Neural progenitor cell (in vitro differentiated cells): ENCODE measurements around the gene WDR77. TPM values are rescaled to one million over a fixed set of nuclear protein-coding genes. Genes with fewer than 3 reads are reported as not detected.

Experiments
- DNase-seq: peaks from one replicate; pipeline ENCODE4 v3.0.0-alpha.2; 2016; ENCODE audit warnings: low spot score
- H2AFZ ChIP-seq: fragments of 200-600 bp; sonication (generic); replicated peaks from 2 replicates; pipeline ENCODE4 v1.6.1; 2016; ENCODE audit warnings: antibody characterized with exemption
- H3F3A ChIP-seq: fragments of 200-600 bp; sonication (generic); 2 replicates; pipeline ENCODE4 v1.6.1; 2016; ENCODE audit warnings: antibody characterized with exemption, low read depth
- H3K27ac ChIP-seq: fragments of 200-600 bp; sonication (generic); 2 replicates; pipeline ENCODE4 v1.5.1; 2016; ENCODE audit warnings: mild to moderate bottlenecking
- H3K27me3 ChIP-seq: fragments of 200-600 bp; sonication (generic); 2 replicates; pipeline ENCODE4 v1.6.1; 2016; ENCODE audit warnings: mild to moderate bottlenecking, moderate library complexity
- H3K36me3 ChIP-seq: fragments of 200-600 bp; sonication (generic); 2 replicates; pipeline ENCODE4 v1.5.1; 2016
- H3K4me1 ChIP-seq: fragments of 200-600 bp; sonication (generic); 2 replicates; pipeline ENCODE4 v1.6.1; 2016; ENCODE audit warnings: mixed run types
- H3K4me2 ChIP-seq: fragments of 200-600 bp; sonication (generic); 2 replicates; pipeline ENCODE4 v1.6.1; 2016
- H3K4me3 ChIP-seq: fragments of 200-600 bp; sonication (generic); 2 replicates; pipeline ENCODE4 v1.5.1; 2016
- H3K79me2 ChIP-seq: fragments of 200-600 bp; sonication (generic); 2 replicates; pipeline ENCODE4 v1.6.1; 2016; ENCODE audit warnings: low read depth
- H3K9ac ChIP-seq: fragments of 200-600 bp; sonication (generic); 2 replicates; pipeline ENCODE4 v1.6.1; 2016
- H3K9me3 ChIP-seq: fragments of 200-600 bp; sonication (generic); 2 replicates; pipeline ENCODE4 v1.5.1; 2016; ENCODE audit warnings: low read depth
- H4K20me1 ChIP-seq: fragments of 200-600 bp; sonication (generic); 2 replicates; pipeline ENCODE4 v1.6.1; 2016; ENCODE audit warnings: low read depth
- H3K27ac Mint-ChIP-seq: 3 replicates; pipeline ENCODE4 v1.8.0; 2021; ENCODE audit warnings: mixed read lengths
- H3K27me3 Mint-ChIP-seq: 2 replicates; pipeline ENCODE4 v1.8.0; 2022; ENCODE audit warnings: low read depth, mild to moderate bottlenecking, inconsistent platforms, moderate library complexity, mixed read lengths; ENCODE audit not compliant: insufficient read depth
- H3K36me3 Mint-ChIP-seq: 3 replicates; pipeline ENCODE4 v1.8.0; 2021; ENCODE audit warnings: mixed read lengths
- H3K4me1 Mint-ChIP-seq: 3 replicates; pipeline ENCODE4 v1.8.0; 2021; ENCODE audit warnings: mixed read lengths
- H3K4me3 Mint-ChIP-seq: 3 replicates; pipeline ENCODE4 v1.8.0; 2021; ENCODE audit warnings: mild to moderate bottlenecking, moderate library complexity, mixed read lengths
- H3K9me3 Mint-ChIP-seq: 3 replicates; pipeline ENCODE4 v1.8.0; 2020; ENCODE audit warnings: mixed read lengths
- CTCF ChIP-seq: fragments of 200-600 bp; sonication (generic); IDR thresholded peaks from 2 replicates; pipeline ENCODE4 v1.5.1; 2017; ENCODE audit warnings: antibody characterized with exemption, mild to moderate bottlenecking
- EZH2 ChIP-seq: fragments of 200-600 bp; sonication (generic); IDR thresholded peaks from 2 replicates; pipeline ENCODE4 v1.6.1; 2017; ENCODE audit warnings: antibody characterized with exemption, mild to moderate bottlenecking, moderate library complexity
- EZH2phosphoT487 ChIP-seq: fragments of 200-600 bp; sonication (generic); IDR thresholded peaks from 2 replicates; pipeline ENCODE4 v1.6.1; 2017; ENCODE audit warnings: antibody characterized with exemption
- total RNA-seq: library from RNA; depleted of rRNA; stranded (reverse); fragments of >200 nt; gene quantifications from 2 replicates; pipeline ENCODE4 v1.2.3, GENCODE V29; 2015; ENCODE audit warnings: low replicate concordance

The WDR77 gene
- total RNA-seq, 1 donor from 2014 or later, result 73.3 TPM

GRCh38 chr1:111442457-111442856, 6.6 kb downstream of the WDR77 start:
- Histone ChIP-seq H3K4me2 (no peak overlapping the region), H3K9ac (no peak overlapping the region), H3K27me3 (no peaks in the 10 kb centered on the region), H4K20me1 (peaks cover 3% of the 10 kb centered on the region), H3K9me3 (no peaks in the 10 kb centered on the region), H3K36me3 (peaks cover 6% of the 10 kb centered on the region), H3K79me2 (peaks cover 18% of the 10 kb centered on the region), H2AFZ (no peak overlapping the region), H3F3A (no peaks in the 10 kb centered on the region), H3K27ac (no peak overlapping the region), H3K4me3 (no peak overlapping the region), H3K4me1 (no peaks in the 10 kb centered on the region)
- Mint-ChIP-seq H3K9me3 (no peaks in the 10 kb centered on the region), H3K4me1 (peaks cover 1% of the 10 kb centered on the region), H3K4me3 (no peak overlapping the region), H3K27me3 (no peaks in the 10 kb centered on the region), H3K36me3 (peaks cover 21% of the 10 kb centered on the region), H3K27ac (no peak overlapping the region)
- TF ChIP-seq EZH2 (no peak), CTCF (no peak), EZH2phosphoT487 (no peak)
- DNase-seq, result no peak

DNA sequence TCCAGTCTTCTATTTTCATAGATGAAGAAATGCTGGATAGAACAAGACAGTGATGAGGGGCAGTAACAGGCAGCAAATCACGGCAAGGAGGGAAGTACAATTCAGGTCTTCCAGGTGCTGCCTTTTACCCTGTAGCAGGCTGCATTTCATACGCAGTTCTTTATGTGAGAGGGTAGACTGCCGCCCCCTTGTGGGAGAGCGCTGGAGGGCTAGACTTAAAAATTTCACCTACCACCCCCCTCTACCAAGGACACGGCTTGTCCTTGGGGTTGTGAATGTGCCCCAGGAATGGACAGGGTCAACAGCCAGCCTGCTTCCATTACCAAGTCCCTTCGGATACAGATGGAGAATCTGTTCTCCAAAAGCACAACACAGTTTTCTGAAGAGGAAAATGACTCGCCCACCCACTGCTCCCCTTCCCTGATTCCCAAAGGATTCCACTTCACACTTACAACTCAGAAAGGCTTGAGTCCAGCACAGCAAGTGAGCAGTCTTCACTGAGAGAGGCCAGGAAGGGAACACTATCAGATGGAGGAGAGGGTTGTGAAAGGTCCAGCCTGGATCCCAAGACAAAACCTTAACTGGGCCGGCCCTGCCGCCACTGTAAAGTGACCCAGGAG, 7.4 kb downstream of the WDR77 start:
- Mint-ChIP-seq H3K27ac (no peak overlapping the region), H3K36me3 (peaks cover 21% of the 10 kb centered on the region), H3K27me3 (no peaks in the 10 kb centered on the region), H3K4me1 (no peaks in the 10 kb centered on the region), H3K4me3 (no peak overlapping the region), H3K9me3 (no peaks in the 10 kb centered on the region)
- DNase-seq, result peak; percentile 68
- H3K9ac ChIP-seq, result no peak overlapping the region
- H3K4me1 ChIP-seq, result no peaks in the 10 kb centered on the region
- no peaks in the 10 kb centered on the region for H3F3A ChIP-seq
- H3K4me2 ChIP-seq, result no peak overlapping the region
- TF ChIP-seq EZH2phosphoT487 (no peak), CTCF (peak; percentile 76)
- no peaks in the 10 kb centered on the region for H3K9me3 ChIP-seq
- peaks cover 6% of the 10 kb centered on the region for H3K36me3 ChIP-seq
- no peak overlapping the region for H2AFZ ChIP-seq
- peaks cover 10% of the 10 kb centered on the region for H3K79me2 ChIP-seq
- H3K27me3 ChIP-seq, result no peaks in the 10 kb centered on the region
- H3K4me3 ChIP-seq, result no peak overlapping the region
- H3K27ac ChIP-seq, result no peak overlapping the region
- no peaks in the 10 kb centered on the region for H4K20me1 ChIP-seq

GRCh38 chr1:111439461-111440351, 9.3 kb downstream of the WDR77 start:
- no peaks in the 10 kb centered on the region for H3K4me1 ChIP-seq
- H3K36me3 Mint-ChIP-seq, result peaks cover 21% of the 10 kb centered on the region
- no peak overlapping the region for H3K4me3 Mint-ChIP-seq
- no peaks in the 10 kb centered on the region for H4K20me1 ChIP-seq
- H3K27me3 Mint-ChIP-seq, result no peaks in the 10 kb centered on the region
- no peaks in the 10 kb centered on the region for H3K9me3 ChIP-seq
- H3K79me2 ChIP-seq, result no peaks in the 10 kb centered on the region
- H3K36me3 ChIP-seq, result peaks cover 6% of the 10 kb centered on the region
- no peaks in the 10 kb centered on the region for H3K27me3 ChIP-seq
- no peaks in the 10 kb centered on the region for H3F3A ChIP-seq
- no peak overlapping the region for H3K27ac Mint-ChIP-seq
- no peak for TF ChIP-seq EZH2
- TF ChIP-seq CTCF, result no peak
- no peak for TF ChIP-seq EZH2phosphoT487
- H3K27ac ChIP-seq, result no peak overlapping the region
- H3K9me3 Mint-ChIP-seq, result no peaks in the 10 kb centered on the region
- DNase-seq, result no peak
- H3K9ac ChIP-seq, result no peak overlapping the region
- H2AFZ ChIP-seq, result no peak overlapping the region
- no peaks in the 10 kb centered on the region for H3K4me1 Mint-ChIP-seq
- H3K4me3 ChIP-seq, result no peak overlapping the region
- H3K4me2 ChIP-seq, result no peak overlapping the region
